Measurements from ENCODE around the gene TLE7.

Gene TLE7

GRCh38 chr16:71476457-71477124 lies 34.7 kb upstream of the TLE7 start:
- no peak for DNase-seq (ENCODE audit: insufficient read length, low spot score)
- FAIRE-seq = no peak
- no peak for TF ChIP-seq SPI1 (IDR thresholded peaks at IDR 0.05; ENCODE audit: low read depth, low read length)
- no peak for TF ChIP-seq PAX5 (IDR thresholded peaks at IDR 0.05; ENCODE audit: insufficient read depth, low read length, severe bottlenecking)
- no peak for TF ChIP-seq POLR2A (IDR thresholded peaks at IDR 0.05; ENCODE audit: low read depth, low read length)

GRCh38 chr16:71474864-71475263 lies 33.0 kb upstream of the TLE7 start:
- DNase-seq (ENCODE audit: insufficient read length, low spot score) (no peak), FAIRE-seq (no peak)
- TF ChIP-seq POU2F2 (IDR thresholded peaks at IDR 0.05; ENCODE audit: low read depth, low read length) (no peak), POLR2A (IDR thresholded peaks at IDR 0.05; ENCODE audit: low read depth, low read length) (no peak), POLR2AphosphoS5 (IDR thresholded peaks at IDR 0.05; ENCODE audit: low read depth, low read length) (no peak)

- TF ChIP-seq PAX5 (IDR thresholded peaks at IDR 0.05; ENCODE audit: insufficient read depth, low read length, severe bottlenecking) = no peak
- no peak for TF ChIP-seq POLR2AphosphoS5 (IDR thresholded peaks at IDR 0.05; ENCODE audit: low read depth, low read length)
- no peak for TF ChIP-seq TAF1 (IDR thresholded peaks at IDR 0.05; ENCODE audit: low read depth, low read length)
- no peak for TF ChIP-seq POLR2A (IDR thresholded peaks at IDR 0.05; ENCODE audit: low read depth, low read length)
- TF ChIP-seq SPI1 (IDR thresholded peaks at IDR 0.05; ENCODE audit: low read depth, low read length) = no peak
- no peak for TF ChIP-seq POU2F2 (IDR thresholded peaks at IDR 0.05; ENCODE audit: low read depth, low read length)
- no peak for DNase-seq (ENCODE audit: insufficient read length, low spot score)
- FAIRE-seq = no peak
Observed at GRCh38 chr16:71473891-71474290, 32.0 kb upstream of the TLE7 start.

- TF ChIP-seq TAF1 (IDR thresholded peaks at IDR 0.05; ENCODE audit: low read depth, low read length) (no peak), POU2F2 (IDR thresholded peaks at IDR 0.05; ENCODE audit: low read depth, low read length) (no peak), PAX5 (IDR thresholded peaks at IDR 0.05; ENCODE audit: insufficient read depth, low read length, severe bottlenecking) (no peak), SPI1 (IDR thresholded peaks at IDR 0.05; ENCODE audit: low read depth, low read length) (no peak), POLR2A (IDR thresholded peaks at IDR 0.05; ENCODE audit: low read depth, low read length) (no peak), POLR2AphosphoS5 (IDR thresholded peaks at IDR 0.05; ENCODE audit: low read depth, low read length) (no peak)
- DNase-seq (ENCODE audit: insufficient read length, low spot score) (no peak), FAIRE-seq (no peak)
Observed at GRCh38 chr16:71472931-71473330, 31.1 kb upstream of the TLE7 start.

- TF ChIP-seq SPI1 (IDR thresholded peaks at IDR 0.05; ENCODE audit: low read depth, low read length) (no peak), PAX5 (IDR thresholded peaks at IDR 0.05; ENCODE audit: insufficient read depth, low read length, severe bottlenecking) (no peak), POLR2A (IDR thresholded peaks at IDR 0.05; ENCODE audit: low read depth, low read length) (no peak), POLR2AphosphoS5 (IDR thresholded peaks at IDR 0.05; ENCODE audit: low read depth, low read length) (no peak), TAF1 (IDR thresholded peaks at IDR 0.05; ENCODE audit: low read depth, low read length) (no peak), POU2F2 (IDR thresholded peaks at IDR 0.05; ENCODE audit: low read depth, low read length) (no peak)
- FAIRE-seq (no peak), DNase-seq (ENCODE audit: insufficient read length, low spot score) (no peak)
Observed at GRCh38 chr16:71472051-71472450, 30.2 kb upstream of the TLE7 start.

GRCh38 chr16:71467810-71468209 lies 26.0 kb upstream of the TLE7 start:
- FAIRE-seq = no peak
- TF ChIP-seq SPI1 (IDR thresholded peaks at IDR 0.05; ENCODE audit: low read depth, low read length) (0 out of 2 replicates have a peak, but pooled peaks have one; percentile 7), POLR2AphosphoS5 (IDR thresholded peaks at IDR 0.05; ENCODE audit: low read depth, low read length) (no peak)
- no peak for DNase-seq (ENCODE audit: insufficient read length, low spot score)

- DNase-seq (ENCODE audit: insufficient read length, low spot score) = no peak
- TF ChIP-seq PAX5 (IDR thresholded peaks at IDR 0.05; ENCODE audit: insufficient read depth, low read length, severe bottlenecking) (no peak), SPI1 (IDR thresholded peaks at IDR 0.05; ENCODE audit: low read depth, low read length) (no peak), POU2F2 (IDR thresholded peaks at IDR 0.05; ENCODE audit: low read depth, low read length) (no peak)
- FAIRE-seq = no peak
Observed at GRCh38 chr16:71464231-71464630, 22.4 kb upstream of the TLE7 start.

GRCh38 chr16:71461686-71462648 lies 20.1 kb upstream of the TLE7 start, which contains the start of gene ZNF23:
TSS of gene ZNF23 (minus strand) at chr16:71462247. CDS start at chr16:71456796, 5,451 bp downstream.
- DNase-seq (ENCODE audit: insufficient read length, low spot score) (peak; percentile 91), FAIRE-seq (peak; percentile 95)
- peak; percentile 81 for TF ChIP-seq POU2F2 (IDR thresholded peaks at IDR 0.05; ENCODE audit: low read depth, low read length)
- peak; percentile 97 for TF ChIP-seq POLR2AphosphoS5 (IDR thresholded peaks at IDR 0.05; ENCODE audit: low read depth, low read length)
- peak; percentile 98 for TF ChIP-seq PAX5 (IDR thresholded peaks at IDR 0.05; ENCODE audit: insufficient read depth, low read length, severe bottlenecking)
- peak; percentile 92 for TF ChIP-seq TAF1 (IDR thresholded peaks at IDR 0.05; ENCODE audit: low read depth, low read length)
- peak; percentile 93 for TF ChIP-seq POLR2A (IDR thresholded peaks at IDR 0.05; ENCODE audit: low read depth, low read length)
- no peak for TF ChIP-seq SPI1 (IDR thresholded peaks at IDR 0.05; ENCODE audit: low read depth, low read length)

GRCh38 chr16:71460941-71461340 lies 19.1 kb upstream of the TLE7 start:
- TF ChIP-seq PAX5 (IDR thresholded peaks at IDR 0.05; ENCODE audit: insufficient read depth, low read length, severe bottlenecking) (no peak), SPI1 (IDR thresholded peaks at IDR 0.05; ENCODE audit: low read depth, low read length) (no peak), TAF1 (IDR thresholded peaks at IDR 0.05; ENCODE audit: low read depth, low read length) (no peak), POLR2AphosphoS5 (IDR thresholded peaks at IDR 0.05; ENCODE audit: low read depth, low read length) (no peak), POU2F2 (IDR thresholded peaks at IDR 0.05; ENCODE audit: low read depth, low read length) (no peak), POLR2A (IDR thresholded peaks at IDR 0.05; ENCODE audit: low read depth, low read length) (no peak)
- no peak for DNase-seq (ENCODE audit: insufficient read length, low spot score)
- FAIRE-seq = no peak
